ENCODE results near the gene TLCD3B.

DNA sequence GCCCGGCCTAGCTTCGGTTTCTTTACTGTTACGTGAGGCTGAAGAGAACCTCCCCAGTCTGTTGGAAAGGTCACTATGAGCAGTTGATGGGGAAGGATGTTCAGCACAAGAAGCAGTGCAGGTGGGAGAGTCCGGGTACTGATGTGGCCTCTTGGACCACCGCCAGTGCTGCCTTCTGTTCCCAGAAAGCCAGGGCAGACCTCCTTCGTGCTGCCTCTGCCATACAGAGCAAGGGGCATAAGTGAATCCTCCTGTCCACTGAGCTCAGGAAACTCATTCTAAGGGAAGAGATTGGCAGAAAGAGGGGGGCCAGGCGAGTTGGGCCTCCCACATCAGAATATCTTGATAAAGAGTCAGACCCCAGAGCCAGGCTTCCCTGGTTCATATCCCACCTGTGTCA lies 48.4 kb upstream of the TLCD3B start:
- TF ChIP-seq, protein P1, sequence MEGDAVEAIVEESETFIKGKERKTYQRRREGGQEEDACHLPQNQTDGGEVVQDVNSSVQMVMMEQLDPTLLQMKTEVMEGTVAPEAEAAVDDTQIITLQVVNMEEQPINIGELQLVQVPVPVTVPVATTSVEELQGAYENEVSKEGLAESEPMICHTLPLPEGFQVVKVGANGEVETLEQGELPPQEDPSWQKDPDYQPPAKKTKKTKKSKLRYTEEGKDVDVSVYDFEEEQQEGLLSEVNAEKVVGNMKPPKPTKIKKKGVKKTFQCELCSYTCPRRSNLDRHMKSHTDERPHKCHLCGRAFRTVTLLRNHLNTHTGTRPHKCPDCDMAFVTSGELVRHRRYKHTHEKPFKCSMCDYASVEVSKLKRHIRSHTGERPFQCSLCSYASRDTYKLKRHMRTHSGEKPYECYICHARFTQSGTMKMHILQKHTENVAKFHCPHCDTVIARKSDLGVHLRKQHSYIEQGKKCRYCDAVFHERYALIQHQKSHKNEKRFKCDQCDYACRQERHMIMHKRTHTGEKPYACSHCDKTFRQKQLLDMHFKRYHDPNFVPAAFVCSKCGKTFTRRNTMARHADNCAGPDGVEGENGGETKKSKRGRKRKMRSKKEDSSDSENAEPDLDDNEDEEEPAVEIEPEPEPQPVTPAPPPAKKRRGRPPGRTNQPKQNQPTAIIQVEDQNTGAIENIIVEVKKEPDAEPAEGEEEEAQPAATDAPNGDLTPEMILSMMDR (conservative IDR thresholded peaks at IDR 0.05): no peak
- no peak for TF ChIP-seq ZFX (IDR thresholded peaks at IDR 0.05)
